Esophagus muscularis mucosa (tissue), 4 donors: ENCODE measurements around the gene PDK4. TPM values are rescaled to one million over a fixed set of nuclear protein-coding genes. Genes with fewer than 3 reads are reported as not detected.
A peak's percentile ranks its signal among the peaks of the same experiment; 100 is the strongest.

ENCODE experiments used
- DNase-seq: peaks from one replicate; pipeline ENCODE4 v3.0.0-alpha.2; 2017; ENCODE audit errors: extremely low spot score
- H3K27ac ChIP-seq, 4 donors: fragments of 200-600 bp; sonication (generic); replicated peaks in 1 of 4; 1 replicate in 3 of 4; 2 replicates in 1 of 4; pipeline ENCODE4 v1.5.1; 2016 to 2019; ENCODE audit warnings: mild to moderate bottlenecking in 1 of 4
- H3K27me3 ChIP-seq, 4 donors: fragments of 200-600 bp; sonication (generic); one replicate each; pipeline versions ENCODE4 v1.5.1 to v1.6.0; 2016 to 2019
- H3K36me3 ChIP-seq, 4 donors: fragments of 200-600 bp; sonication (generic); one replicate each; pipeline ENCODE4 v1.5.1; 2016 to 2019
- H3K4me1 ChIP-seq, 4 donors: fragments of 200-600 bp; sonication (generic); one replicate each; pipeline ENCODE4 v1.5.1; 2016 to 2019
- H3K4me3 ChIP-seq, 4 donors: fragments of 200-600 bp; sonication (generic); 1 replicate in 2 of 4; 2 replicates in 2 of 4; pipeline ENCODE4 v1.5.1; 2016 to 2019; ENCODE audit warnings: mild to moderate bottlenecking in 4 of 4, moderate library complexity in 1 of 4
- H3K9me3 ChIP-seq, 4 donors: fragments of 200-600 bp; sonication (generic); 1 replicate in 3 of 4; 2 replicates in 1 of 4; pipeline ENCODE4 v1.5.1; 2016 to 2019
- EP300 ChIP-seq: sonication (generic); formaldehyde crosslinking; IDR thresholded peaks from one replicate; pipeline ENCODE4 v1.6.1; 2017; ENCODE audit warnings: antibody characterized with exemption
- POLR2A ChIP-seq: fragments of 450-650 bp; IDR thresholded peaks from one replicate; pipeline ENCODE4 v1.6.1; 2017; ENCODE audit warnings: antibody characterized with exemption, moderate library complexity, mild to moderate bottlenecking, low read depth
- POLR2AphosphoS5 ChIP-seq, 2 donors: sonication (generic); formaldehyde crosslinking; IDR thresholded peaks; one replicate each; pipeline ENCODE4 v1.6.1; 2017; ENCODE audit warnings: antibody characterized with exemption in 2 of 2
- WGBS: methylation state at CpG from one replicate; pipeline ENCODE4 v1.1.5; 2018; 5-methylcytosine and 5-hydroxymethylcytosine counted together
- intact Hi-C: fragments of 100-400 bp; cut with DNase I; formaldehyde crosslinking; loops from one replicate; pipeline ENCODE4 v1.15.1; 2023
- total RNA-seq, 4 donors: library from RNA; depleted of rRNA; stranded (reverse); fragments of >200 nt; gene quantifications; one replicate each; pipeline versions ENCODE4 v1.1.0 to v1.2.1, GENCODE V29; 2016
- TF ChIP-seq, protein P1 (sequence below), 3 experiments: fragments of 200-600 bp in 2 of 3; fragments of 450-650 bp in 1 of 3; sonication (generic) in 2 of 3; IDR thresholded peaks; one replicate each; pipeline ENCODE4 v1.5.1; 2017 to 2019; ENCODE audit warnings: antibody characterized with exemption in 3 of 3, mild to moderate bottlenecking in 2 of 3, moderate library complexity in 1 of 3

The PDK4 gene
- total RNA-seq, 4 donors from 2014 or later = 165 to 1,138 (median 371) TPM

DNA sequence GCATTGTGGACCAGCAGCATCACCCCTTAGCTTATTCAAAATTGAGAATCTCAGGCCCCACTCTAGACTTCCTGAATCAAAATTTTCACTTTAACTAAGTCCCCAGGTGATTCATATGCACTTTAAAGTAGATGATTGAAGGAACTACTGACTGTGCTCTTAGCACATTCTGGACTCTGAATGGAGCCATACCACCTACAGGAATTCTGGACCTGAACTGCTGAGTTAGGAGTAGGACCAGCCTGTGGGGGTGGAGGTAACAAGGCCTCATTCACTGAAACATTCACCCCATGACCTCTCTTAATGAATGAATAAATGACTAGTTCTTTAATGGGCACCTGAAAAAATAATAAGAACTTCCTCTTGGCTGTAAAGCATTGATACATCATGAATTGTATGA, 7.3 kb downstream of the PDK4 start:
- H3K36me3 ChIP-seq = peaks cover 81 to 100% (median 92%) of the 10 kb centered on the region in 4 donors
- peak overlapping the region; percentile 62 to 99 (median 94) for H3K27ac ChIP-seq
- no peaks in the 10 kb centered on the region for H3K9me3 ChIP-seq
- intact Hi-C loops = no loop called here
- TF ChIP-seq, protein P1, sequence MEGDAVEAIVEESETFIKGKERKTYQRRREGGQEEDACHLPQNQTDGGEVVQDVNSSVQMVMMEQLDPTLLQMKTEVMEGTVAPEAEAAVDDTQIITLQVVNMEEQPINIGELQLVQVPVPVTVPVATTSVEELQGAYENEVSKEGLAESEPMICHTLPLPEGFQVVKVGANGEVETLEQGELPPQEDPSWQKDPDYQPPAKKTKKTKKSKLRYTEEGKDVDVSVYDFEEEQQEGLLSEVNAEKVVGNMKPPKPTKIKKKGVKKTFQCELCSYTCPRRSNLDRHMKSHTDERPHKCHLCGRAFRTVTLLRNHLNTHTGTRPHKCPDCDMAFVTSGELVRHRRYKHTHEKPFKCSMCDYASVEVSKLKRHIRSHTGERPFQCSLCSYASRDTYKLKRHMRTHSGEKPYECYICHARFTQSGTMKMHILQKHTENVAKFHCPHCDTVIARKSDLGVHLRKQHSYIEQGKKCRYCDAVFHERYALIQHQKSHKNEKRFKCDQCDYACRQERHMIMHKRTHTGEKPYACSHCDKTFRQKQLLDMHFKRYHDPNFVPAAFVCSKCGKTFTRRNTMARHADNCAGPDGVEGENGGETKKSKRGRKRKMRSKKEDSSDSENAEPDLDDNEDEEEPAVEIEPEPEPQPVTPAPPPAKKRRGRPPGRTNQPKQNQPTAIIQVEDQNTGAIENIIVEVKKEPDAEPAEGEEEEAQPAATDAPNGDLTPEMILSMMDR (IDR thresholded peaks at IDR 0.05) = no peak
- TF ChIP-seq EP300 (no peak), POLR2AphosphoS5 (IDR thresholded peaks at IDR 0.05) (peak; percentile 39 to 90), POLR2A (no peak)
- H3K4me1 ChIP-seq = peaks cover 13 to 88% (median 74%) of the 10 kb centered on the region in 4 donors
- no peak for DNase-seq
- no peaks in the 10 kb centered on the region for H3K27me3 ChIP-seq
- H3K4me3 ChIP-seq = peak overlapping the region; percentile 80 to 97 (median 88)

DNA sequence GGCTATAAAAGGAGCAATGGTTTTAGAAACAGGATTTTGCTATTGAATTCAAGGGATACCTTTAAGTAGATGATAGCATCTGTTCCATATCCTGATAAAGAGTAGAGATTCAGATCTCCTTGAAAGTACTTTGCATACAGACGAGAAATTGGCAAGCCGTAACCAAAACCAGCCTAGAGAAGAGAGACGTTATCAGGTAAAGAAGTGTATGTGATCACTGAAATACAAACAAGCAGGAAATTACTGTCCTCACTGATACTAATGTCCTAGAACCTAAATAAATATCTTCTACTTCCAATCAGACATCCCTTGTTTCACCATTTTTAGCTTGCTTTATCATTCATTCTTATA, 9.4 kb downstream of the PDK4 start:
- H3K27me3 ChIP-seq = no peaks in the 10 kb centered on the region
- no peaks in the 10 kb centered on the region for H3K9me3 ChIP-seq
- peaks cover 67 to 88% (median 77%) of the 10 kb centered on the region in 4 donors for H3K36me3 ChIP-seq
- DNase-seq = no peak
- H3K4me1 ChIP-seq = peaks cover 13 to 80% (median 71%) of the 10 kb centered on the region in 4 donors
- TF ChIP-seq, protein P1 (IDR thresholded peaks at IDR 0.05) = no peak
- peak in 1 of 2 donors; percentile 77 for TF ChIP-seq POLR2AphosphoS5 (IDR thresholded peaks at IDR 0.05)
- H3K27ac ChIP-seq = peak overlapping the region; percentile 62 to 99 (median 94)
- intact Hi-C loops = no loop called here
- peak overlapping the region in 3 of 4 donors; percentile 6 to 80 (median 16) for H3K4me3 ChIP-seq
- WGBS = 86% methylated on average over 3 of the region's 3 CpGs

DNA sequence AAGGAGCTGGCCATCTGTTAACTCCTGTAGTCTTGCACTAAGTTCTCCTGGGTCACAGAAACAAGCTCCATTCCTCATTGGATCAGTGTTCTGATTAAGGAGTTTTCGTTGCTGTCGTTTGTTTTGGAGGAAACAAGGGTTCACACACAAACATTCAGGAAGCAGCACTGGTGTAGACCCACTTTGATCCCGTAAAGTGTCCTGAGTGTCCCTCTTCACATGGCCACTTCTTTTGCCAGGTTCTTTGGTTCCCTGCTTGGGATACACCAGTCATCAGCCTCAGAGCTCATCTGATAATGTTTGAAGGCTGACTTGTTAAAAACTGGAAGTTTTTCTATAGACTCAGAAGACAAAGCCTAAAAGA, 10.9 kb downstream of the PDK4 start:
- Histone ChIP-seq H3K4me1 (peaks cover 13 to 65% (median 58%) of the 10 kb centered on the region in 4 donors), H3K4me3 (peak overlapping the region in 1 of 4 donors; percentile 80), H3K36me3 (peaks cover 55 to 72% (median 65%) of the 10 kb centered on the region in 4 donors), H3K27me3 (no peaks in the 10 kb centered on the region), H3K9me3 (no peaks in the 10 kb centered on the region), H3K27ac (peak overlapping the region; percentile 15 to 96 (median 62))
- 74% methylated on average over 3 of the region's 3 CpGs for WGBS
- intact Hi-C loops = no loop called here
- TF ChIP-seq POLR2AphosphoS5 (IDR thresholded peaks at IDR 0.05) (peak; percentile 49 to 83), EP300 (no peak)
- no peak for DNase-seq

DNA sequence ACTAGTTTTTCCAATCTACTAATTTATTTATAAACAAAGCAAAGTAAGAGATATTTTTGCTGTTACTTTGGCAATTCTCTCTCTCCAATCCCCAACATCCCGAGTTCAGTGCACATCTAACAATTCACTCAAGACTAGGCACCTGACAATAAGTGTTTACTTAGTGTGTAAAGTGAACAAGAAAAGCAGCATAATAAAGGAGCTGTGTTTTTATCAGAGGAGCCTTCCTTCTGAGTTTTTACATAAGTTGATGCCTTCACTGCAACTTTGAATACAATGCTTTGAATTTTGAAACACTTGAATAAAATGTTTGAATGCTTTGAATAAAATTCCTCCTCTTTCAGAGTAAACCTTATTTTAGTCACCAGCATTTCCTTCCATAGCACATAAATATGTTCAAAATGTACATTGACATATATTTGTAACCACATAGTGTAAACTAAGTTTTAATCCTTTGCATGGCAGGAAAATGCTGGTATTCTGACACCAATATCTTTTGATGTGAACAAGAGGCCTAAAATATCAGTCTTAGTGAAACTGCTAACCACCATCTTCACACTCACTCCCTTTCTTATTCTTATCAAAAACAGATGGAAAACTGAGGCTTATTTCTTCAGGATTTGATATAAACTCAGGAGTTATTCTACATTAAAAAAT, 11.4 kb downstream of the PDK4 start:
- H3K27ac ChIP-seq = peak overlapping the region; percentile 15 to 96 (median 62)
- H3K36me3 ChIP-seq = peaks cover 54 to 67% (median 60%) of the 10 kb centered on the region in 4 donors
- no peak for DNase-seq
- H3K4me1 ChIP-seq = peaks cover 13 to 59% (median 53%) of the 10 kb centered on the region in 4 donors
- H3K9me3 ChIP-seq = no peaks in the 10 kb centered on the region
- intact Hi-C loops = no loop called here
- TF ChIP-seq, protein P1 (IDR thresholded peaks at IDR 0.05) = no peak
- TF ChIP-seq EP300 = no peak
- peak in 1 of 2 donors; percentile 87 for TF ChIP-seq POLR2AphosphoS5 (IDR thresholded peaks at IDR 0.05)
- TF ChIP-seq POLR2A = no peak
- H3K27me3 ChIP-seq = no peaks in the 10 kb centered on the region
- peak overlapping the region in 1 of 4 donors; percentile 80 for H3K4me3 ChIP-seq
- 73% methylated on average over 1 of the region's 1 CpG for WGBS

DNA sequence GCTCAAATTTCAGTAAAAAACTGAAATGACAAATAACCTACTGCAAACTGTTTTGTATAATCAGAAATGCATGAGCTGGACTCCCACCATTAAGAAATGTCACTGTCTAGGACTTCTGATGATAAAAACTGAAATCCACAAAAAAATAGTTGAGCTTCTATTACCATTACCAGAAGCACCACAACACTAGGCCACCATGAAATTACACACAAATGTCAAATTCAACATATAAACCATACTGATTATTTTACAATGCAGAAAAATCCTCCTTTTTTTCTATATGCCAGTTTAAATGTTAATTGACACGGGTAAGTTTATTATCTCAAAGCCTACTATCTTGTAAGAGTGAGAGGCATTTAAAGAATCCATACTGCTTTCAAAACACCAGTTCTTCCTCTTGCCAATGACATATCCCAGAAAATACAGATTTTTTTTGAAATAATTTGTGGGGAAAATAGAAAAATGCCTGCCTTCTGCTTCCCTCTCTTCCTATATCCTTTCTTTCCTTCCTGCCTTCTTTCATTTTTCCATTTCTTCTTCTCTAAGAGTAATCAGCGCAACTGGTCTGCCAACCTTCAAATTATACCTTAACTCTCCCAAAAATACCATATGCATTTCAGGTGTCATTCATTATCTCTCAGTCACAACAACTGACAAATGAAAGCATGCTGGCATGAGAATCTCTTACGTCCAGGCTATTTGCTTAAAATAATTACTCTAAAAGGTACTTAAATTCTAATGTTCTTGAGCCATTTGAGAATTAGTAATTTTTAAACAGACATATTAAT, 12.3 kb downstream of the PDK4 start:
- H3K36me3 ChIP-seq = peaks cover 46 to 59% (median 52%) of the 10 kb centered on the region in 4 donors
- no peak for DNase-seq
- no peaks in the 10 kb centered on the region for H3K9me3 ChIP-seq
- TF ChIP-seq POLR2AphosphoS5 (IDR thresholded peaks at IDR 0.05) = peak in 1 of 2 donors; percentile 84
- TF ChIP-seq, protein P1 (IDR thresholded peaks at IDR 0.05) = no peak
- WGBS = 50% methylated on average over 3 of the region's 3 CpGs
- peak overlapping the region; percentile 15 to 96 (median 62) for H3K27ac ChIP-seq
- peaks cover 9 to 51% (median 45%) of the 10 kb centered on the region in 4 donors for H3K4me1 ChIP-seq
- intact Hi-C loops = no loop called here
- no peaks in the 10 kb centered on the region for H3K27me3 ChIP-seq
- H3K4me3 ChIP-seq = no peak overlapping the region
